ENCODE results near the gene DUSP5. TPM values are rescaled to one million over a fixed set of nuclear protein-coding genes. Genes with fewer than 3 reads are reported as not detected.

The DUSP5 gene
- total RNA-seq, 1 experiment from 2014 or later = 34.0 TPM

DNA sequence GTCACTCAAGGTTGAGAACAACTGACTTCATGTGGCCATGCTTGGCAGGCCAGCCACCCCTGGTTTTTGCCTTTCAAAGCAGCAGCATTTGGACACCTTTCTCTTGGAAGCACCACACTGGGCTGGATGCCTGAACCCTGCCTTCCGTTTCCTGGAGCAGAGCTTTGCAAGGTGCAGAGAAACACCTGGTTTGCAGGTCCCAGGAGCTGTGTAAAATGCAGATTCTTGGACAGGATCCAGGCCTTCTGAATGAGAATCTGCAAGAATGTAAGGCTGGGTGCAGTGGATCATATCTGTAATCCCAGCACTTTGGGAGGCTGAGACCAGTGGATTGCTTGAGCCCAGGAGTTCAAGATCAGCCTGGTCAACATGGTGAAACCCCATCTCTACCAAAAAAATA is 18.0 kb upstream of the DUSP5 start:
- Mint-ChIP-seq H3K9me3 (ENCODE audit: low read depth, unreplicated experiment) (peaks cover 3% of the 10 kb centered on the region), H3K4me1 (ENCODE audit: low read depth, unreplicated experiment) (peaks cover 9% of the 10 kb centered on the region), H3K27me3 (ENCODE audit: unreplicated experiment) (no peaks in the 10 kb centered on the region), H3K36me3 (ENCODE audit: insufficient read depth, unreplicated experiment) (no peaks in the 10 kb centered on the region), H3K4me3 (ENCODE audit: low read depth, unreplicated experiment) (no peak overlapping the region), H3K27ac (ENCODE audit: unreplicated experiment) (no peak overlapping the region)
- TF ChIP-seq, protein P1, sequence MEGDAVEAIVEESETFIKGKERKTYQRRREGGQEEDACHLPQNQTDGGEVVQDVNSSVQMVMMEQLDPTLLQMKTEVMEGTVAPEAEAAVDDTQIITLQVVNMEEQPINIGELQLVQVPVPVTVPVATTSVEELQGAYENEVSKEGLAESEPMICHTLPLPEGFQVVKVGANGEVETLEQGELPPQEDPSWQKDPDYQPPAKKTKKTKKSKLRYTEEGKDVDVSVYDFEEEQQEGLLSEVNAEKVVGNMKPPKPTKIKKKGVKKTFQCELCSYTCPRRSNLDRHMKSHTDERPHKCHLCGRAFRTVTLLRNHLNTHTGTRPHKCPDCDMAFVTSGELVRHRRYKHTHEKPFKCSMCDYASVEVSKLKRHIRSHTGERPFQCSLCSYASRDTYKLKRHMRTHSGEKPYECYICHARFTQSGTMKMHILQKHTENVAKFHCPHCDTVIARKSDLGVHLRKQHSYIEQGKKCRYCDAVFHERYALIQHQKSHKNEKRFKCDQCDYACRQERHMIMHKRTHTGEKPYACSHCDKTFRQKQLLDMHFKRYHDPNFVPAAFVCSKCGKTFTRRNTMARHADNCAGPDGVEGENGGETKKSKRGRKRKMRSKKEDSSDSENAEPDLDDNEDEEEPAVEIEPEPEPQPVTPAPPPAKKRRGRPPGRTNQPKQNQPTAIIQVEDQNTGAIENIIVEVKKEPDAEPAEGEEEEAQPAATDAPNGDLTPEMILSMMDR (IDR thresholded peaks at IDR 0.05; ENCODE audit: unreplicated experiment) = no peak
- DNase-seq = no peak
- BruUV-seq (replicated peaks) = no TSS peak
- intact Hi-C loops (cut with micrococcal nuclease; ENCODE audit: unreplicated experiment) = no loop called here
- CTCF ChIA-PET = no interaction called here

DNA sequence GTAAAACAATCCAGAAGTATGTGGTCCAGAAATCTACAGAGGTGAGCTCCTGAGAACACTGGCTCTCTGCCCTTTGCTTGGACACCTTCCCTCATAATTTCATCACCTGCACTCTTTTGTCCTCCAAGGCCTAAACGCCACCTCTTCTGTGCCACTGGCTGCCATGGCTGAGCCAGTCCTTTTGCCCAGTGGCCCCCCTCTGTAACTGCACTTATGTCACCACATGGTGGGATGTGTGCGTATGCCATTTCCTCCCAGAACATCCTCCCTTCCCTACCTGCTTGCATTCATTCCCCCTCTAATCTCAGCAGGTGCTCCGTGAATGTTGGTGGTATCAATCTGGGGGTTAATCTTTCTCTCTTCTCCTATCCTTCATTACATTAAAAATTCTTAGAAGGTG is 17.3 kb upstream of the DUSP5 start:
- Mint-ChIP-seq H3K4me1 (ENCODE audit: low read depth, unreplicated experiment) (peaks cover 9% of the 10 kb centered on the region), H3K9me3 (ENCODE audit: low read depth, unreplicated experiment) (peaks cover 3% of the 10 kb centered on the region), H3K27me3 (ENCODE audit: unreplicated experiment) (no peaks in the 10 kb centered on the region), H3K4me3 (ENCODE audit: low read depth, unreplicated experiment) (no peak overlapping the region), H3K36me3 (ENCODE audit: insufficient read depth, unreplicated experiment) (no peaks in the 10 kb centered on the region), H3K27ac (ENCODE audit: unreplicated experiment) (no peak overlapping the region)
- no TSS peak for BruUV-seq (replicated peaks)
- CTCF ChIA-PET = no interaction called here
- intact Hi-C loops (cut with micrococcal nuclease; ENCODE audit: unreplicated experiment) = no loop called here
- no peak for DNase-seq
- TF ChIP-seq, protein P1 (IDR thresholded peaks at IDR 0.05; ENCODE audit: unreplicated experiment) = no peak

DNA sequence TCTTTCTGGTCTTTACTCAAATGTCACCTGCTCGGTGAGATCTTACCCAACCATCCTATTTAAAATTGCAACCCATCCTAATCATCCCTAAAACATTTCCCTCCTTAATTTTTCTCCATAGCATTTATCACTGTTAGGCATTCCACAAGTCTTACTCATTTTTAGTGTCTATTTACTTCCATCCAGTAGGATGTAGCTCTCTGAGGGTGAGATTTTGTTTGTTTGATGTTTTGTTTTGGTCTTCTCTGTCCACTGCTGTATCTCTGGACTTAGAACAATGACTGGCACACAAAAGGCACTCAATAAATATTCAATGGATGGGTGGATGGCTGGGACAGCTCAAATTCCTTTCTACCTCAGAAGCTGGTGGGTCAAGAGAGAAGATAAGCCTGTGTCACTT is 15.8 kb upstream of the DUSP5 start:
- no TSS peak for BruUV-seq (replicated peaks)
- DNase-seq = no peak
- intact Hi-C loops (cut with micrococcal nuclease; ENCODE audit: unreplicated experiment) = no loop called here
- CTCF ChIA-PET = interaction anchor here (0.6 kb wide), 1 partner anchor 9 kb away, joined by 5 read pairs; no protein-coding TSS in a partner anchor
- no peaks in the 10 kb centered on the region for H3K36me3 Mint-ChIP-seq (ENCODE audit: insufficient read depth, unreplicated experiment)
- TF ChIP-seq, protein P1 (IDR thresholded peaks at IDR 0.05; ENCODE audit: unreplicated experiment) = no peak
- H3K4me1 Mint-ChIP-seq (ENCODE audit: low read depth, unreplicated experiment) = peaks cover 9% of the 10 kb centered on the region
- peaks cover 3% of the 10 kb centered on the region for H3K9me3 Mint-ChIP-seq (ENCODE audit: low read depth, unreplicated experiment)
- no peak overlapping the region for H3K4me3 Mint-ChIP-seq (ENCODE audit: low read depth, unreplicated experiment)
- H3K27me3 Mint-ChIP-seq (ENCODE audit: unreplicated experiment) = no peaks in the 10 kb centered on the region
- no peak overlapping the region for H3K27ac Mint-ChIP-seq (ENCODE audit: unreplicated experiment)

DNA sequence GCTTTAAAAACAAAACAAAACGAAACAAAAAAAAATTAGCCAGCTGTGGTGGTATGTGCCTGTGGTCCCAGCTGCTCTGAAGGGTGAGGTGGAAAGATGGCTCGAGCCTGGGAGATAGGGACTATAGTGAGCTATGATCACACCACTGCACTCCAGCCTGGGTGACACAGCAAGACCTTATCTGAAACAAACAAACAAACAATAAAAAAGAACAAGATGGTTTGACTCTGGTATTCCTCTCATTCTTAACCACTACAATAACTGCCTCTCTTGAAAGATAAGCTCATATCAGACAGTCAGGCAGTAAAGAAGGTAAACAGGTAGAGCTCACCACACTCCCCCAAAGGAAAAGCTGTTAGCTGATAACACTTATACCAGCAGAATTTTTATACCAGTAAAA is 14.1 kb upstream of the DUSP5 start:
- DNase-seq = no peak
- TF ChIP-seq, protein P1 (IDR thresholded peaks at IDR 0.05; ENCODE audit: unreplicated experiment) = no peak
- Mint-ChIP-seq H3K4me3 (ENCODE audit: low read depth, unreplicated experiment) (no peak overlapping the region), H3K27me3 (ENCODE audit: unreplicated experiment) (no peaks in the 10 kb centered on the region), H3K36me3 (ENCODE audit: insufficient read depth, unreplicated experiment) (no peaks in the 10 kb centered on the region), H3K4me1 (ENCODE audit: low read depth, unreplicated experiment) (peaks cover 20% of the 10 kb centered on the region), H3K27ac (ENCODE audit: unreplicated experiment) (no peak overlapping the region), H3K9me3 (ENCODE audit: low read depth, unreplicated experiment) (peaks cover 3% of the 10 kb centered on the region)
- no TSS peak for BruUV-seq (replicated peaks)
- intact Hi-C loops (cut with micrococcal nuclease; ENCODE audit: unreplicated experiment) = no loop called here
- CTCF ChIA-PET = interaction anchor here (0.7 kb wide), 1 partner anchor 474 kb away, joined by 4 read pairs; no protein-coding TSS in a partner anchor

Data from Calu3 (cell line).